Liver (tissue), 9 donors: ENCODE results near the gene HBP1. TPM values are rescaled to one million over a fixed set of nuclear protein-coding genes. Genes with fewer than 3 reads are reported as not detected.

ENCODE experiments used
- DNase-seq: peaks from one replicate; pipeline ENCODE4 v3.0.0-alpha.2; 2017; ENCODE audit warnings: low spot score
- H3K27ac ChIP-seq, 2 donors: one replicate each; pipeline ENCODE4 v1.7.0; 2013; ENCODE audit warnings: inconsistent platforms in 2 of 2, low read length in 2 of 2, control low read depth in 1 of 2, low read depth in 1 of 2, mild to moderate bottlenecking in 1 of 2
- H3K27me3 ChIP-seq, 4 donors: one replicate each; pipeline versions ENCODE4 v1.6.1 to v1.7.0; 2013; ENCODE audit warnings: low read length in 3 of 4, inconsistent platforms in 1 of 4, mild to moderate bottlenecking in 1 of 4, moderate library complexity in 1 of 4; ENCODE audit not compliant: control insufficient read depth in 4 of 4, insufficient read depth in 4 of 4
- H3K36me3 ChIP-seq, 4 donors: one replicate each; pipeline versions ENCODE4 v1.6.1 to v1.7.0; 2013; ENCODE audit warnings: low read length in 3 of 4, mild to moderate bottlenecking in 3 of 4, low read depth in 1 of 4, moderate library complexity in 1 of 4; ENCODE audit not compliant: control insufficient read depth in 4 of 4, insufficient read depth in 3 of 4
- H3K4me1 ChIP-seq, 4 donors: one replicate each; pipeline versions ENCODE4 v1.6.1 to v1.7.0; 2013; ENCODE audit warnings: low read length in 3 of 4, mild to moderate bottlenecking in 3 of 4, moderate library complexity in 1 of 4; ENCODE audit not compliant: control insufficient read depth in 4 of 4, insufficient read depth in 4 of 4
- H3K4me3 ChIP-seq, 3 donors: one replicate each; pipeline versions ENCODE4 v1.6.1 to v1.7.0; 2013; ENCODE audit warnings: low read length in 3 of 3, control low read depth in 1 of 3, low read depth in 1 of 3, mild to moderate bottlenecking in 1 of 3
- H3K9ac ChIP-seq, 2 donors: one replicate each; pipeline ENCODE4 v1.7.0; 2013; ENCODE audit warnings: low read length in 2 of 2, mild to moderate bottlenecking in 2 of 2, moderate library complexity in 2 of 2, control low read depth in 1 of 2, low read depth in 1 of 2
- H3K9me3 ChIP-seq, 4 donors: one replicate each; pipeline versions ENCODE4 v1.6.1 to v1.7.0; 2013; ENCODE audit warnings: low read length in 3 of 4; ENCODE audit not compliant: control insufficient read depth in 4 of 4
- FOXA1 ChIP-seq: IDR thresholded peaks from 2 replicates; pipeline ENCODE4 v1.6.1; 2016; ENCODE audit warnings: antibody characterized with exemption
- HNF4A ChIP-seq, 2 donors: conservative IDR thresholded peaks; 2 replicates each; pipeline ENCODE4 v1.6.1; 2016; ENCODE audit warnings: antibody characterized with exemption in 2 of 2, mild to moderate bottlenecking in 2 of 2
- HNF4G ChIP-seq: IDR thresholded peaks from 2 replicates; pipeline ENCODE4 v1.6.1; 2016; ENCODE audit warnings: antibody characterized with exemption
- JUND ChIP-seq, 2 donors: IDR thresholded peaks; 2 replicates each; pipeline ENCODE4 v1.6.1; 2016; ENCODE audit warnings: antibody characterized with exemption in 2 of 2
- NR2F2 ChIP-seq: IDR thresholded peaks from 2 replicates; pipeline ENCODE4 v1.6.1; 2016; ENCODE audit warnings: antibody characterized with exemption
- RAD21 ChIP-seq, 2 donors: IDR thresholded peaks; 2 replicates each; pipeline ENCODE4 v1.6.1; 2016; ENCODE audit warnings: antibody characterized with exemption in 2 of 2, mild to moderate bottlenecking in 2 of 2
- RXRA ChIP-seq, 2 donors: IDR thresholded peaks; 2 replicates each; pipeline ENCODE4 v1.6.1; 2017 to 2018; ENCODE audit warnings: antibody characterized with exemption in 2 of 2, mild to moderate bottlenecking in 1 of 2
- SP1 ChIP-seq: IDR thresholded peaks from 2 replicates; pipeline ENCODE4 v1.6.1; 2018; ENCODE audit warnings: antibody characterized with exemption, mild to moderate bottlenecking
- TAF1 ChIP-seq: conservative IDR thresholded peaks from 2 replicates; pipeline ENCODE4 v1.6.1; 2016; ENCODE audit warnings: antibody characterized with exemption, mild to moderate bottlenecking
- YY1 ChIP-seq: IDR thresholded peaks from 2 replicates; pipeline ENCODE4 v1.6.1; 2016; ENCODE audit warnings: antibody characterized with exemption, mild to moderate bottlenecking
- WGBS: extraction: QIAGEN DNeasy Blood & Tissue Kit; methylation state at CpG from one replicate; pipeline ENCODE4 v1.1.7; 2013; 5-methylcytosine and 5-hydroxymethylcytosine counted together
- polyA plus RNA-seq, 2 donors: library from polyadenylated mRNA; stranded (reverse) in 1 of 2; unstranded in 1 of 2; fragments of 200-250 nt in 1 of 2; fragments of >200 nt in 1 of 2; fragmentation: Nextera tagmentation in 1 of 2; extraction: Ambion mirVana in 1 of 2; gene quantifications; one replicate each; pipeline versions ENCODE4 v1.2.1 to v1.2.3, GENCODE V29; 2013 to 2015
- total RNA-seq, 2 donors: library from RNA; depleted of rRNA; stranded (reverse); fragments of >200 nt; gene quantifications; one replicate each; pipeline ENCODE4 v1.2.3, GENCODE V29; 2014
- TF ChIP-seq, protein P1 (sequence below): fragments of 150-350 bp; IDR thresholded peaks from 2 replicates; pipeline ENCODE4 v1.5.1; 2017; ENCODE audit warnings: improper control_type of control experiment, low read depth, low read length; ENCODE audit not compliant: missing input control
- TF ChIP-seq, protein P2 (sequence below): IDR thresholded peaks from 2 replicates; pipeline ENCODE4 v1.6.1; 2016; ENCODE audit warnings: antibody characterized with exemption
- TF ChIP-seq, protein P3 (sequence below): IDR thresholded peaks from 2 replicates; pipeline ENCODE4 v1.6.1; 2016; ENCODE audit warnings: antibody characterized with exemption, mild to moderate bottlenecking
- TF ChIP-seq, protein P4 (sequence below): IDR thresholded peaks from 2 replicates; pipeline ENCODE4 v1.6.1; 2016; ENCODE audit warnings: antibody characterized with exemption
- donor health status: healthy.
- donor health status: healthy.
- donor health status: healthy.
- donor health status: healthy.
- donor health status: healthy.

HBP1 gene
- total and polyA plus RNA-seq, 4 donors: 24.6 to 67.9 (median 48.1) TPM

DNA sequence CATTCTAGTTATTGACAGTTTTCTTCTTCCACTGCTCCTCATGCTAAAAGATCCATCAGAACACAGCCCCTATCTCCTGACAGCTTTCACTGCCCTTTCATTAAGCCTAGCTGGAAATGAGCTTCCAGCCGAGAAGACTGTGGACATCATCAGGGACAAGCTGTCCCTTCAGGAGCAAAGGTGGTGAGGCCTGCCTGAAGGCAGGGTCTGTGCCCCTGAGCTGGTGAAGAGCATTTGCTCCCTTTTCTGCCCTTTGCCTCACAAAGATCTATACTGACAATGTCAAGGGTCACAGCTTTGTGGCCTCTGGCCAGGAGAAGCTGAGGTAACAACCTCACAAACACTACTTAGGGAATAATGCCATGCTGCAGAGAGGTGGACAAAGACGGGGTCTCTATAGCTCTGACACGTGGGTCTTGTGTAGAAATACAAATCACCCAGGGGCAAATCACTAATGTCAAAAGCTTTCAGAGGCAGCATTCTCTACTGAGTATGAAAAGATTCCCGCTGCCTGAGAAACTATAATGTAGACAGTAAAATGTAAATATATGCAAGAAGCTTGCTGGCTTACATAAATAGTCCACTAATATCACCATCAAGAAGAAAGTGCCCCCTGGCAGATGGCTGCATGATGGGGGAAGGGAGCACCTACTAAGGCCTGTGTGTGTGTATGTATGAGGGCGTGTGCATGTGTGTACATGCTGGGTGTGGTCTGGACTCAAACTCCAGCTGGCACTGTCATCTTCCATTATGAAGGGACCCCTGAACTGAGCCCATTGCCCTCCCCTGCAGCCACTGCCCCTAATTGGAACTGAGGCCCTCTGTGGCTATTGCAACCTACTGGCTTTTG is 55.8 kb downstream of the HBP1 start:
- H3K36me3 ChIP-seq: no peaks in the 10 kb centered on the region

More for the DNA sequence above, 55.8 kb downstream of the HBP1 start:
- DNase-seq: peak; percentile 53
- no peaks in the 10 kb centered on the region for H3K27me3 ChIP-seq
- no peak overlapping the region for H3K9ac ChIP-seq
- H3K4me3 ChIP-seq: no peak overlapping the region
- no peak overlapping the region for H3K27ac ChIP-seq
- TF ChIP-seq, protein P1, sequence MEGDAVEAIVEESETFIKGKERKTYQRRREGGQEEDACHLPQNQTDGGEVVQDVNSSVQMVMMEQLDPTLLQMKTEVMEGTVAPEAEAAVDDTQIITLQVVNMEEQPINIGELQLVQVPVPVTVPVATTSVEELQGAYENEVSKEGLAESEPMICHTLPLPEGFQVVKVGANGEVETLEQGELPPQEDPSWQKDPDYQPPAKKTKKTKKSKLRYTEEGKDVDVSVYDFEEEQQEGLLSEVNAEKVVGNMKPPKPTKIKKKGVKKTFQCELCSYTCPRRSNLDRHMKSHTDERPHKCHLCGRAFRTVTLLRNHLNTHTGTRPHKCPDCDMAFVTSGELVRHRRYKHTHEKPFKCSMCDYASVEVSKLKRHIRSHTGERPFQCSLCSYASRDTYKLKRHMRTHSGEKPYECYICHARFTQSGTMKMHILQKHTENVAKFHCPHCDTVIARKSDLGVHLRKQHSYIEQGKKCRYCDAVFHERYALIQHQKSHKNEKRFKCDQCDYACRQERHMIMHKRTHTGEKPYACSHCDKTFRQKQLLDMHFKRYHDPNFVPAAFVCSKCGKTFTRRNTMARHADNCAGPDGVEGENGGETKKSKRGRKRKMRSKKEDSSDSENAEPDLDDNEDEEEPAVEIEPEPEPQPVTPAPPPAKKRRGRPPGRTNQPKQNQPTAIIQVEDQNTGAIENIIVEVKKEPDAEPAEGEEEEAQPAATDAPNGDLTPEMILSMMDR: no peak
- peak; percentile 17 to 40 for TF ChIP-seq HNF4A (conservative IDR thresholded peaks at IDR 0.05)
- TF ChIP-seq HNF4G: no peak
- TF ChIP-seq YY1: no peak
- TF ChIP-seq, protein P2, sequence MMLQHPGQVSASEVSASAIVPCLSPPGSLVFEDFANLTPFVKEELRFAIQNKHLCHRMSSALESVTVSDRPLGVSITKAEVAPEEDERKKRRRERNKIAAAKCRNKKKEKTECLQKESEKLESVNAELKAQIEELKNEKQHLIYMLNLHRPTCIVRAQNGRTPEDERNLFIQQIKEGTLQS: no peak
- TF ChIP-seq, protein P3, sequence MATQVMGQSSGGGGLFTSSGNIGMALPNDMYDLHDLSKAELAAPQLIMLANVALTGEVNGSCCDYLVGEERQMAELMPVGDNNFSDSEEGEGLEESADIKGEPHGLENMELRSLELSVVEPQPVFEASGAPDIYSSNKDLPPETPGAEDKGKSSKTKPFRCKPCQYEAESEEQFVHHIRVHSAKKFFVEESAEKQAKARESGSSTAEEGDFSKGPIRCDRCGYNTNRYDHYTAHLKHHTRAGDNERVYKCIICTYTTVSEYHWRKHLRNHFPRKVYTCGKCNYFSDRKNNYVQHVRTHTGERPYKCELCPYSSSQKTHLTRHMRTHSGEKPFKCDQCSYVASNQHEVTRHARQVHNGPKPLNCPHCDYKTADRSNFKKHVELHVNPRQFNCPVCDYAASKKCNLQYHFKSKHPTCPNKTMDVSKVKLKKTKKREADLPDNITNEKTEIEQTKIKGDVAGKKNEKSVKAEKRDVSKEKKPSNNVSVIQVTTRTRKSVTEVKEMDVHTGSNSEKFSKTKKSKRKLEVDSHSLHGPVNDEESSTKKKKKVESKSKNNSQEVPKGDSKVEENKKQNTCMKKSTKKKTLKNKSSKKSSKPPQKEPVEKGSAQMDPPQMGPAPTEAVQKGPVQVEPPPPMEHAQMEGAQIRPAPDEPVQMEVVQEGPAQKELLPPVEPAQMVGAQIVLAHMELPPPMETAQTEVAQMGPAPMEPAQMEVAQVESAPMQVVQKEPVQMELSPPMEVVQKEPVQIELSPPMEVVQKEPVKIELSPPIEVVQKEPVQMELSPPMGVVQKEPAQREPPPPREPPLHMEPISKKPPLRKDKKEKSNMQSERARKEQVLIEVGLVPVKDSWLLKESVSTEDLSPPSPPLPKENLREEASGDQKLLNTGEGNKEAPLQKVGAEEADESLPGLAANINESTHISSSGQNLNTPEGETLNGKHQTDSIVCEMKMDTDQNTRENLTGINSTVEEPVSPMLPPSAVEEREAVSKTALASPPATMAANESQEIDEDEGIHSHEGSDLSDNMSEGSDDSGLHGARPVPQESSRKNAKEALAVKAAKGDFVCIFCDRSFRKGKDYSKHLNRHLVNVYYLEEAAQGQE: no peak
- no peak for TF ChIP-seq JUND (IDR thresholded peaks at IDR 0.05)
- TF ChIP-seq TAF1: no peak
- TF ChIP-seq FOXA1: no peak
- TF ChIP-seq RAD21 (IDR thresholded peaks at IDR 0.05): no peak
- TF ChIP-seq, protein P4, sequence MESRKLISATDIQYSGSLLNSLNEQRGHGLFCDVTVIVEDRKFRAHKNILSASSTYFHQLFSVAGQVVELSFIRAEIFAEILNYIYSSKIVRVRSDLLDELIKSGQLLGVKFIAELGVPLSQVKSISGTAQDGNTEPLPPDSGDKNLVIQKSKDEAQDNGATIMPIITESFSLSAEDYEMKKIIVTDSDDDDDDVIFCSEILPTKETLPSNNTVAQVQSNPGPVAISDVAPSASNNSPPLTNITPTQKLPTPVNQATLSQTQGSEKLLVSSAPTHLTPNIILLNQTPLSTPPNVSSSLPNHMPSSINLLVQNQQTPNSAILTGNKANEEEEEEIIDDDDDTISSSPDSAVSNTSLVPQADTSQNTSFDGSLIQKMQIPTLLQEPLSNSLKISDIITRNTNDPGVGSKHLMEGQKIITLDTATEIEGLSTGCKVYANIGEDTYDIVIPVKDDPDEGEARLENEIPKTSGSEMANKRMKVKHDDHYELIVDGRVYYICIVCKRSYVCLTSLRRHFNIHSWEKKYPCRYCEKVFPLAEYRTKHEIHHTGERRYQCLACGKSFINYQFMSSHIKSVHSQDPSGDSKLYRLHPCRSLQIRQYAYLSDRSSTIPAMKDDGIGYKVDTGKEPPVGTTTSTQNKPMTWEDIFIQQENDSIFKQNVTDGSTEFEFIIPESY: no peak
- TF ChIP-seq RXRA (IDR thresholded peaks at IDR 0.05): peak in 1 of 2 donors; percentile 34
- no peak for TF ChIP-seq NR2F2
- peak; percentile 24 for TF ChIP-seq SP1
- 72% methylated on average over 5 of the region's 5 CpGs for WGBS
- peaks cover 0 to 7% (median 0%) of the 10 kb centered on the region in 4 donors for H3K4me1 ChIP-seq
- no peaks in the 10 kb centered on the region for H3K9me3 ChIP-seq
